Smooth muscle cell (in vitro differentiated cells): ENCODE data around the gene TUBGCP2. TPM values are rescaled to one million over a fixed set of nuclear protein-coding genes. Genes with fewer than 3 reads are reported as not detected.

Source experiments
- DNase-seq: peaks from one replicate; lab custom pipeline; 2025; ENCODE audit not compliant: unreplicated experiment; lab: John Stamatoyannopoulos, UW
- H2AFZ ChIP-seq: fragments of 200-600 bp; sonication (generic); 2 replicates; pipeline ENCODE4 v1.6.0; 2016; ENCODE audit warnings: antibody characterized with exemption, low read depth, mild to moderate bottlenecking
- H3F3A ChIP-seq: fragments of 200-600 bp; sonication (generic); 2 replicates; pipeline ENCODE4 v1.6.0; 2017; ENCODE audit warnings: antibody characterized with exemption, low read depth
- H3K27ac ChIP-seq: fragments of 200-600 bp; sonication (generic); 2 replicates; pipeline ENCODE4 v1.5.1; 2016; ENCODE audit warnings: low read depth, mild to moderate bottlenecking
- H3K27me3 ChIP-seq: fragments of 200-600 bp; sonication (generic); 2 replicates; pipeline ENCODE4 v1.6.1; 2016; ENCODE audit warnings: low read depth, mild to moderate bottlenecking
- H3K36me3 ChIP-seq: fragments of 200-600 bp; sonication (generic); 2 replicates; pipeline ENCODE4 v1.5.1; 2016; ENCODE audit warnings: low read depth
- H3K4me1 ChIP-seq: fragments of 200-600 bp; sonication (generic); 2 replicates; pipeline ENCODE4 v1.5.1; 2016; ENCODE audit warnings: low read depth
- H3K4me2 ChIP-seq: fragments of 200-600 bp; sonication (generic); 2 replicates; pipeline ENCODE4 v1.6.0; 2016; ENCODE audit warnings: mild to moderate bottlenecking
- H3K4me3 ChIP-seq: fragments of 200-600 bp; sonication (generic); 2 replicates; pipeline ENCODE4 v1.5.1; 2016; ENCODE audit warnings: mild to moderate bottlenecking
- H3K79me2 ChIP-seq: fragments of 200-600 bp; sonication (generic); 2 replicates; pipeline ENCODE4 v1.6.0; 2016; ENCODE audit warnings: low read depth, mild to moderate bottlenecking
- H3K9ac ChIP-seq: fragments of 200-600 bp; sonication (generic); 2 replicates; pipeline ENCODE4 v1.6.0; 2016; ENCODE audit warnings: low read depth
- H3K9me3 ChIP-seq: fragments of 200-600 bp; sonication (generic); replicated peaks from 2 replicates; pipeline ENCODE4 v1.5.1; 2016; ENCODE audit warnings: low read depth
- H4K20me1 ChIP-seq: fragments of 200-600 bp; sonication (generic); 2 replicates; pipeline ENCODE4 v1.6.0; 2016; ENCODE audit warnings: low read depth
- WGBS: methylation state at CpG from one replicate; pipeline ENCODE4 v1.1.7; 2016; ENCODE audit warnings: low lambda C conversion rate; 5-methylcytosine and 5-hydroxymethylcytosine counted together
- polyA plus RNA-seq: library from polyadenylated mRNA; unstranded; fragments of >200 nt; fragmentation: Nextera tagmentation; extraction: Ambion mirVana; gene quantifications from 2 replicates; pipeline ENCODE4 v1.2.1, GENCODE V29; 2016
- total RNA-seq: library from RNA; depleted of rRNA; stranded (reverse); fragments of >200 nt; gene quantifications from 2 replicates; pipeline ENCODE4 v1.2.3, GENCODE V29; 2014
- TF ChIP-seq, protein P1 (sequence below): fragments of 200-600 bp; sonication (generic); IDR thresholded peaks from 2 replicates; pipeline ENCODE4 v1.5.1; 2017; ENCODE audit warnings: borderline replicate concordance, mild to moderate bottlenecking, antibody characterized with exemption; ENCODE audit not compliant: insufficient read depth, poor library complexity, severe bottlenecking

TUBGCP2 gene
- total and polyA plus RNA-seq, 2 experiments from 2014 or later = 39.5 to 40.5 TPM

DNA sequence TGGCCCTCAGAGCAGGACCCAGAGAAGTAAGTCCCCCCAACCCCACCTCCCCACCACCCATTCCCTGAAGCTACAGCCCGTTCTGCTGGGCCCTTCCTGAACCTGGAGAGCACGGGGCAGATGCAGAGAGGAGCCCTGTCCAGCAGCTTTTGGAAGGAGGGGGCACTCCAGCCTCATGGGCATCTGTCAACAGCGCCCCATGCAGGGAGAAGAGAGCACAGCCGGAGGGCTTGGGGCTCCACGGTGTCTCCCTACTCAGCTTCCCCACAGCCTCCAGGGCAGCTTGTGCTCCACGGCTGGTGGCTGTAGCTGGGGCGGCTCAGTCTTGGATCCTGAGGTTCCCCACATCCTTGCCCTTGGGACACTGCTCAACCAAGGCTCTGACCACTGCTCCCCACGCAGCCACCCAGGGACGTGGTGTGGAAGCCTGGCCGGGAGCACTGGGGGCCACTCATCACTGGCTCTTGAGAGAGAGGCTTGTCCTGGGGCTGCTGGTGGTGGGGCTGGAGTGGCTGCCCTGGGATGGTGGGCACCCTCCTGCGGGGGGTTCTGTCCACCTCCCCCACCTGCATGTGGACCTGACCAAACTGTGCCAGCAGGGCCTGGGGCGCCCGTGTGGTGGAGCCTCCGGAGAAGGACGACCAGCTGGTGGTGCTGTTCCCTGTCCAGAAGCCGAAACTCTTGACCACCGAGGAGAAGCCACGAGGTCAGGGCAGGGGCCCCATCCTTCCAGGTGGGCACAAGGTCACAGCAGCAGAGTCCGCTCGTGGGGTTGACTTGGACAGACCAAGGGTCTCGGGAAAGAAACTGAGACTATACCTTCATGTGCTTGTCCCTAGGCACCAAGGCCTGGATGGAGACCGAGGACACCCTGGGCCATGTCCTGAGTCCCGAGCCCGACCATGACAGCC is 43.0 kb upstream of the TUBGCP2 start:
- Histone ChIP-seq H3F3A (no peaks in the 10 kb centered on the region), H3K4me1 (no peaks in the 10 kb centered on the region), H3K9me3 (no peaks in the 10 kb centered on the region), H3K27me3 (no peaks in the 10 kb centered on the region), H3K9ac (no peak overlapping the region), H4K20me1 (peaks cover 18% of the 10 kb centered on the region), H2AFZ (no peak overlapping the region), H3K4me2 (no peak overlapping the region), H3K4me3 (no peak overlapping the region), H3K27ac (no peak overlapping the region), H3K79me2 (no peaks in the 10 kb centered on the region), H3K36me3 (no peaks in the 10 kb centered on the region)
- WGBS = 77% methylated on average over 24 of the region's 24 CpGs
- TF ChIP-seq, protein P1, sequence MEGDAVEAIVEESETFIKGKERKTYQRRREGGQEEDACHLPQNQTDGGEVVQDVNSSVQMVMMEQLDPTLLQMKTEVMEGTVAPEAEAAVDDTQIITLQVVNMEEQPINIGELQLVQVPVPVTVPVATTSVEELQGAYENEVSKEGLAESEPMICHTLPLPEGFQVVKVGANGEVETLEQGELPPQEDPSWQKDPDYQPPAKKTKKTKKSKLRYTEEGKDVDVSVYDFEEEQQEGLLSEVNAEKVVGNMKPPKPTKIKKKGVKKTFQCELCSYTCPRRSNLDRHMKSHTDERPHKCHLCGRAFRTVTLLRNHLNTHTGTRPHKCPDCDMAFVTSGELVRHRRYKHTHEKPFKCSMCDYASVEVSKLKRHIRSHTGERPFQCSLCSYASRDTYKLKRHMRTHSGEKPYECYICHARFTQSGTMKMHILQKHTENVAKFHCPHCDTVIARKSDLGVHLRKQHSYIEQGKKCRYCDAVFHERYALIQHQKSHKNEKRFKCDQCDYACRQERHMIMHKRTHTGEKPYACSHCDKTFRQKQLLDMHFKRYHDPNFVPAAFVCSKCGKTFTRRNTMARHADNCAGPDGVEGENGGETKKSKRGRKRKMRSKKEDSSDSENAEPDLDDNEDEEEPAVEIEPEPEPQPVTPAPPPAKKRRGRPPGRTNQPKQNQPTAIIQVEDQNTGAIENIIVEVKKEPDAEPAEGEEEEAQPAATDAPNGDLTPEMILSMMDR = no peak
- no peak for DNase-seq

- no peaks in the 10 kb centered on the region for H3K36me3 ChIP-seq
- WGBS = 75% methylated on average over 11 of the region's 13 CpGs
Observed at GRCh38 chr10:133350950-133351329, 42.3 kb upstream of the TUBGCP2 start.

DNA sequence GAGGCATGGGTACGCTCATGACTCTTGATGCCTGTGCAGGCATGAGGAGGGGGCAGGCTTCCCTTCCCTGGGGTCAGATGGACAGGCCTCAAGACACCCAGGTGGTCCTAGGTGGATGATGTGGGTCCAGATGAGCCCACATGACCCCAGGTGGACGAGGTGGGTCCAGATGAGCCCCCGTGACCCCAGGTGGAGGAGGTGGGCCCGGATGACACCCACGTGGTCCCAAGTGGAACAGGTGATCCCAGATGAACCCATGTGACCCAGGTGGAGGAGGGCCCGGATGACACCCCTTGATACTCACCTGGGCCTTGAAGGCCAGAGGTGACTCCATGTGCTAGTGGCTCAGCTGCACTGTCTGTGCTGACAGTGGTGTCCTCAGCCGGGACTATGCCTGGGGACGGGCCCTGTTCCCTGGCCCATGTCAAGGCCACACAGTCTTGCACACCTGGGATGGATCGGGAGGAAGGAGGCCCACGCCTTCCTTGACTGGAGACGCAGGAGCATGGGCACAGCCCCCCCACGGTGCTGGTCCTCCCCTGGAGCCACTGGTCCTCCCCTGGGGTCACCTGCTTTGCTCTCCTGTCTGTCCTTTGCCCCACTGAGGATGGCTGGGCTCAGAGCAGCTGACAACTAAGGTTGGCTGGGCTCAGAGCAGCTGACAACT is 41.7 kb upstream of the TUBGCP2 start:
- H3F3A ChIP-seq = no peaks in the 10 kb centered on the region
- 91% methylated on average over 12 of the region's 12 CpGs for WGBS
- H3K9ac ChIP-seq = no peak overlapping the region
- H3K4me3 ChIP-seq = no peak overlapping the region
- no peak overlapping the region for H2AFZ ChIP-seq
- H3K27ac ChIP-seq = no peak overlapping the region
- H3K36me3 ChIP-seq = no peaks in the 10 kb centered on the region
- DNase-seq = no peak
- TF ChIP-seq, protein P1 = no peak
- no peaks in the 10 kb centered on the region for H3K4me1 ChIP-seq
- no peaks in the 10 kb centered on the region for H3K9me3 ChIP-seq
- H3K27me3 ChIP-seq = no peaks in the 10 kb centered on the region
- no peaks in the 10 kb centered on the region for H3K79me2 ChIP-seq
- H3K4me2 ChIP-seq = no peak overlapping the region
- H4K20me1 ChIP-seq = peaks cover 8% of the 10 kb centered on the region

More at GRCh38 chr10:133350950-133351329, 42.3 kb upstream of the TUBGCP2 start:
- TF ChIP-seq, protein P1 = no peak
- Histone ChIP-seq H3K9me3 (no peaks in the 10 kb centered on the region), H3K79me2 (no peaks in the 10 kb centered on the region), H3K27me3 (no peaks in the 10 kb centered on the region), H4K20me1 (peaks cover 11% of the 10 kb centered on the region), H3F3A (no peaks in the 10 kb centered on the region), H2AFZ (no peak overlapping the region), H3K4me1 (no peaks in the 10 kb centered on the region), H3K4me2 (no peak overlapping the region), H3K9ac (no peak overlapping the region), H3K27ac (no peak overlapping the region), H3K4me3 (no peak overlapping the region)
- no peak for DNase-seq
